ENCODE results near the gene BTBD9. TPM values are rescaled to one million over a fixed set of nuclear protein-coding genes. Genes with fewer than 3 reads are reported as not detected.

The BTBD9 gene
- total and polyA plus RNA-seq, 4 donors, result 8.7 to 73.9 (median 28.3) TPM

DNA sequence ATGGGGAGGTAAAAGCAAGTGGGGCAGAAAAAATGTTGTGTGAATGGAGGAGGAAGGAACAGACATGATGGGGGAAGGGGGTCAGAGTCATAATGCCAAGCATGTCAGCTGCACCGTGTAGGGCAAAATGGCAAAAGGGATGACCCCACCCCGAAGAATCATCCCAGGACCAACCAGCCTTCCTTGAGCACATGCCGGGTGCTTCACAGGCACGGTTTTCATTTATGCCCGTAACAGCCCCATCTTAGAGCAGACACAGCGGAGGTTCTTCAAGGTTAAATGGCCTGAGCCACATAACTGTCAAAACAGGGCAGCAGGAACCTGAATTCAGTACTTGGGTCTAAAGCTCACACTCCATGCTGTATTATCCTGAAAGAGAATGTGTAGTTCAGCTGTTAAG lies 498.0 kb downstream of the BTBD9 start:
- WGBS, 2 donors, result 90 to 98% methylated on average over 6 of the region's 6 CpGs
- TF ChIP-seq, protein P1, sequence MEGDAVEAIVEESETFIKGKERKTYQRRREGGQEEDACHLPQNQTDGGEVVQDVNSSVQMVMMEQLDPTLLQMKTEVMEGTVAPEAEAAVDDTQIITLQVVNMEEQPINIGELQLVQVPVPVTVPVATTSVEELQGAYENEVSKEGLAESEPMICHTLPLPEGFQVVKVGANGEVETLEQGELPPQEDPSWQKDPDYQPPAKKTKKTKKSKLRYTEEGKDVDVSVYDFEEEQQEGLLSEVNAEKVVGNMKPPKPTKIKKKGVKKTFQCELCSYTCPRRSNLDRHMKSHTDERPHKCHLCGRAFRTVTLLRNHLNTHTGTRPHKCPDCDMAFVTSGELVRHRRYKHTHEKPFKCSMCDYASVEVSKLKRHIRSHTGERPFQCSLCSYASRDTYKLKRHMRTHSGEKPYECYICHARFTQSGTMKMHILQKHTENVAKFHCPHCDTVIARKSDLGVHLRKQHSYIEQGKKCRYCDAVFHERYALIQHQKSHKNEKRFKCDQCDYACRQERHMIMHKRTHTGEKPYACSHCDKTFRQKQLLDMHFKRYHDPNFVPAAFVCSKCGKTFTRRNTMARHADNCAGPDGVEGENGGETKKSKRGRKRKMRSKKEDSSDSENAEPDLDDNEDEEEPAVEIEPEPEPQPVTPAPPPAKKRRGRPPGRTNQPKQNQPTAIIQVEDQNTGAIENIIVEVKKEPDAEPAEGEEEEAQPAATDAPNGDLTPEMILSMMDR (IDR thresholded peaks at IDR 0.05; ENCODE audit: control extremely low read depth, extremely low read depth), result no peak
- ATAC-seq (ENCODE audit: insufficient read depth, low FRiP score) (no peak), DNase-seq (no peak)
- H3K9ac ChIP-seq (ENCODE audit: insufficient read depth in 1 of 2, low read length in 2 of 2), result no peak overlapping the region
- H3K4me3 ChIP-seq, result no peak overlapping the region
- no peaks in the 10 kb centered on the region for H3K9me3 ChIP-seq (ENCODE audit: control insufficient read depth in 4 of 4, insufficient read depth in 3 of 4, low read length in 3 of 4)
- peaks cover 3 to 32% (median 14%) of the 10 kb centered on the region in 5 donors for H3K4me1 ChIP-seq (ENCODE audit: control insufficient read depth in 5 of 5, insufficient read depth in 5 of 5, low read length in 5 of 5)
- H3K27me3 ChIP-seq (ENCODE audit: control insufficient read depth in 3 of 3, insufficient read depth in 3 of 3, low read length in 2 of 3), result no peaks in the 10 kb centered on the region
- H3K27ac ChIP-seq (ENCODE audit: low read depth in 1 of 2, low read length in 1 of 2), result no peak overlapping the region
- peaks cover 0 to 8% (median 2%) of the 10 kb centered on the region in 4 donors for H3K36me3 ChIP-seq (ENCODE audit: control insufficient read depth in 4 of 4, insufficient read depth in 4 of 4, low read length in 4 of 4)

DNA sequence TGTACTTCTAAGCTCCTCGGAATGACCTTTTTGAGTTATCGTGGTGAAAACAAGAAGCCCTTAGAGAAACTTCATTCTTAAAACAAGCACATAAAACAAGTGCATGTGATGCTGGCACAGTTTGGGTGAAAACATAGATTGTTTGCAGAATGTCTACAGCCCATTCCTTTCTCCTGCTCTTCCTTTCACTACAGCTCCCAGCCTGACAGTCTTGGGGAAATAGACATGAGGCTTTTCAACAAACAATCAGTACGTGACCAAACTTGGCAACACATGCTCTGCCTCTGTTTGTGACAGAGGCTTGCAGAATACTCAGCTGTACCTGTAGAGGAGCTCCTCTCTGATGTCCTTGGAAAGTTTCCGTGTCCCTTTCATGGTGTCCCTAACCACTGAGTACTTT lies 498.6 kb downstream of the BTBD9 start:
- ATAC-seq (ENCODE audit: insufficient read depth, low FRiP score), result no peak

DNA sequence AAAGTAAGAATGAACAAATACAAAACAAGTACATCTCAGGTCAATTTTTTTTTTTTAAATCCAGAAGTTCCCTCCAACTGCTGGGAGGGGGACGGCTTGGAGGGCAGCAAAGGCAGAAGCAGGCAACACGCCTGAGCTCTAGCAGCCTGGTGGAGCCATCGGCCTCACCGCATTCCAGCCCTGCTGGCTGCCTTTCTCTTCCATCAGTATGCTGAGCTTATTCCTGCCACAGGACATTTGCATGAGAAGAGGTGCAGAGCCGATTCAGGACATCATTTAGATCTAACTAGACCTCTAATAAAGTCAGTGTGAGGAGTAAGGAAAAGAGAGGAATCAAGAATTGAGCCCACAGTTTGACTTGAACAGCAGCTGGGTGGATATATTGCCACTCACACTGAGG lies 501.4 kb downstream of the BTBD9 start:
- H3K4me3 ChIP-seq, result no peak overlapping the region
- H3K36me3 ChIP-seq (ENCODE audit: control insufficient read depth in 4 of 4, insufficient read depth in 4 of 4, low read length in 4 of 4), result peaks cover 0 to 5% (median 0%) of the 10 kb centered on the region in 4 donors
- H3K9ac ChIP-seq (ENCODE audit: insufficient read depth in 1 of 2, low read length in 2 of 2), result no peak overlapping the region
- WGBS, 2 donors, result 93 to 95% methylated on average over 5 of the region's 5 CpGs
- ATAC-seq (ENCODE audit: insufficient read depth, low FRiP score), result no peak
- H3K27ac ChIP-seq (ENCODE audit: low read depth in 1 of 2, low read length in 1 of 2), result no peak overlapping the region
- DNase-seq, result no peak
- TF ChIP-seq, protein P1 (IDR thresholded peaks at IDR 0.05; ENCODE audit: control extremely low read depth, extremely low read depth), result no peak
- H3K27me3 ChIP-seq (ENCODE audit: control insufficient read depth in 3 of 3, insufficient read depth in 3 of 3, low read length in 2 of 3), result no peaks in the 10 kb centered on the region
- H3K4me1 ChIP-seq (ENCODE audit: control insufficient read depth in 5 of 5, insufficient read depth in 5 of 5, low read length in 5 of 5), result peaks cover 5 to 22% (median 8%) of the 10 kb centered on the region in 5 donors
- no peaks in the 10 kb centered on the region for H3K9me3 ChIP-seq (ENCODE audit: control insufficient read depth in 4 of 4, insufficient read depth in 3 of 4, low read length in 3 of 4)

More for the DNA sequence above, 498.6 kb downstream of the BTBD9 start:
- no peak for DNase-seq
- Histone ChIP-seq H3K9ac (ENCODE audit: insufficient read depth in 1 of 2, low read length in 2 of 2) (no peak overlapping the region), H3K27ac (ENCODE audit: low read depth in 1 of 2, low read length in 1 of 2) (no peak overlapping the region), H3K9me3 (ENCODE audit: control insufficient read depth in 4 of 4, insufficient read depth in 3 of 4, low read length in 3 of 4) (no peaks in the 10 kb centered on the region), H3K4me1 (ENCODE audit: control insufficient read depth in 5 of 5, insufficient read depth in 5 of 5, low read length in 5 of 5) (peaks cover 3 to 28% (median 11%) of the 10 kb centered on the region in 5 donors), H3K4me3 (no peak overlapping the region), H3K27me3 (ENCODE audit: control insufficient read depth in 3 of 3, insufficient read depth in 3 of 3, low read length in 2 of 3) (no peaks in the 10 kb centered on the region), H3K36me3 (ENCODE audit: control insufficient read depth in 4 of 4, insufficient read depth in 4 of 4, low read length in 4 of 4) (peaks cover 0 to 6% (median 0%) of the 10 kb centered on the region in 4 donors)
- TF ChIP-seq, protein P1 (IDR thresholded peaks at IDR 0.05; ENCODE audit: control extremely low read depth, extremely low read depth), result no peak
- 88 to 90% methylated on average over 4 of the region's 4 CpGs for WGBS, 2 donors
